Fibroblast of mammary gland (primary cell): ENCODE data around the gene AATK.

ENCODE experiments used
- DNase-seq: peaks from one replicate; pipeline ENCODE4 v3.0.0-alpha.2; 2010; ENCODE audit warnings: low read depth
- H3K4me3 ChIP-seq: 2 replicates; pipeline ENCODE4 v1.5.1; 2011; ENCODE audit warnings: low read depth, mild to moderate bottlenecking, low read length, moderate library complexity; ENCODE audit not compliant: control insufficient read depth
- TF ChIP-seq, protein P1 (sequence below): conservative IDR thresholded peaks from 2 replicates; pipeline ENCODE4 v1.5.1; 2011; ENCODE audit warnings: low read depth, low read length, inconsistent platforms; ENCODE audit not compliant: control insufficient read depth, insufficient read depth

AATK gene

GRCh38 chr17:81196505-81197408 lies 30.7 kb upstream of the AATK start:
- no peak overlapping the region for H3K4me3 ChIP-seq
- DNase-seq: no peak
- TF ChIP-seq, protein P1, sequence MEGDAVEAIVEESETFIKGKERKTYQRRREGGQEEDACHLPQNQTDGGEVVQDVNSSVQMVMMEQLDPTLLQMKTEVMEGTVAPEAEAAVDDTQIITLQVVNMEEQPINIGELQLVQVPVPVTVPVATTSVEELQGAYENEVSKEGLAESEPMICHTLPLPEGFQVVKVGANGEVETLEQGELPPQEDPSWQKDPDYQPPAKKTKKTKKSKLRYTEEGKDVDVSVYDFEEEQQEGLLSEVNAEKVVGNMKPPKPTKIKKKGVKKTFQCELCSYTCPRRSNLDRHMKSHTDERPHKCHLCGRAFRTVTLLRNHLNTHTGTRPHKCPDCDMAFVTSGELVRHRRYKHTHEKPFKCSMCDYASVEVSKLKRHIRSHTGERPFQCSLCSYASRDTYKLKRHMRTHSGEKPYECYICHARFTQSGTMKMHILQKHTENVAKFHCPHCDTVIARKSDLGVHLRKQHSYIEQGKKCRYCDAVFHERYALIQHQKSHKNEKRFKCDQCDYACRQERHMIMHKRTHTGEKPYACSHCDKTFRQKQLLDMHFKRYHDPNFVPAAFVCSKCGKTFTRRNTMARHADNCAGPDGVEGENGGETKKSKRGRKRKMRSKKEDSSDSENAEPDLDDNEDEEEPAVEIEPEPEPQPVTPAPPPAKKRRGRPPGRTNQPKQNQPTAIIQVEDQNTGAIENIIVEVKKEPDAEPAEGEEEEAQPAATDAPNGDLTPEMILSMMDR: no peak

GRCh38 chr17:81195941-81196495 lies 30.0 kb upstream of the AATK start:
- TF ChIP-seq, protein P1: no peak
- DNase-seq: no peak
- no peak overlapping the region for H3K4me3 ChIP-seq

DNA sequence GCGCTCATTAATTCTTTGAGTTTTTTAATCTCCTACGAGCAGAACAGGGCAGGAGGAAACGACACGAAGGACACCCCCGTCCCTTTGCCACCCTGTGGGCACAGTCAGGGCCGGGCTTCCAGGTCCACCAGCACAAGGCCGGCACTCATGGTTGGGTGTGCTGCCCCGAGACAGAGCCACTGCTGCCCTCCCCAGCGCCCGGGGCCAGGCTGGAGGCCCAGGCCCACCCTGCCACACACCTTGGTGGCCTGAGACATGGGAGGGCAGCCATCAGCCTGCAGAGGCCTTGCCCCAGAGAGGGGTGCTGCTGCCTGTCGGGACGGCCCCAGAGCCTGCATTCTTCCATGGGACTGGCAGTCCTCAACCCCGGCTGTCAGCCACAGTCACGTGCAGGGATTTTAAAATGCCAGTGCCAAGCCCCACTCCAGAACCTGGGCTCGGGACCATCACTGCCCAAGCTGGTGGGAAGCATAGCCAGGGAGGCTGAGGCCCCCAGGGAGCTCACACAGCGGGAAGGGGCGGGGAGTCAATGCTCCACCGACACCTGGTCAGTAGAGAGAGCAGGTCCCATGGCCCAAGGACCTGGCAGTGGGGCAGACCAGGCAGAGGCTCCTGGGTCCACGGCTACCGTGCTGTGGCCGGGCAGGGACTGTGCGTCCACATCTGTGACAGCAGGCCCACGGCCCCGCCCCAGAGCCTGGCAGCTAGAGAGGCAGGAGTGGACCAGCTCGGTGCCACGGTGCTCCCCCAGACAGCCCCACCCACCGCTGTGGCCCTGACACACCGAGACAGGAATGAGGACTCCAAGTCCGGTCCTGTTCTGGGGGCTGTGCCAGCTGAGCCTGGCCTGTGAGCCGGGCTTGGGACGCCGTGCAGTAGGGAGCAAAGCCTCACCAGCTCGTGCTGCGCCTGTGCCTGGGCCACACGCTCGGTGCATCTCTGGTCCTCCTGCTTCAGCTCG lies 29.2 kb upstream of the AATK start:
- TF ChIP-seq, protein P1: no peak
- no peak overlapping the region for H3K4me3 ChIP-seq
- no peak for DNase-seq

DNA sequence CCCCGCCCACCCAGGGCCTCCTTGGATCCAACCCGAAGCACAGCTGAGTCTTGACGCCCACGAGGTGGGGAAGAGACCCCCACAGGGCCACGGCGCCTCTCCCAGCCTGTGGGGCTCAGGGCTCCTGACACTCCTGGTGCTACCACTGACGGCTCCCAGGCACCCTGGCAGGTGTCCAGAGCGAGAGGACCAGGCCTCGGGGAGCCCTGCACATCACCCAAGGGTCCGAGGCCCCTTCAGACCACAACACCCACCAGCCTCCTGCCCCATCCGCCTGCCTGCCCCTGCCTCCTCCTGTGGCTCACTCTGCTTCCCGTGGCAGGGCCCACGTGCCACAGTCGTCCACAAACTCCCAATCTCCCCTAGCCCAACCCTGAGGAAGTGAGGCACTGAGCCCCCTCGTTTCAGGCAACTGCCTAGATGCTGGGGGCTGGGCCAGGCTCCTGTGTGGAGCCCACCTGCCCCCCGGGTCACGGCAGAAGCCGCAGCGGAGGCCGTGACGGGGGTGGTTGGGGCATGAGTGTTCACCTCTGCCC lies 28.3 kb upstream of the AATK start:
- DNase-seq: no peak
- H3K4me3 ChIP-seq: no peak overlapping the region
- TF ChIP-seq, protein P1: no peak

DNA sequence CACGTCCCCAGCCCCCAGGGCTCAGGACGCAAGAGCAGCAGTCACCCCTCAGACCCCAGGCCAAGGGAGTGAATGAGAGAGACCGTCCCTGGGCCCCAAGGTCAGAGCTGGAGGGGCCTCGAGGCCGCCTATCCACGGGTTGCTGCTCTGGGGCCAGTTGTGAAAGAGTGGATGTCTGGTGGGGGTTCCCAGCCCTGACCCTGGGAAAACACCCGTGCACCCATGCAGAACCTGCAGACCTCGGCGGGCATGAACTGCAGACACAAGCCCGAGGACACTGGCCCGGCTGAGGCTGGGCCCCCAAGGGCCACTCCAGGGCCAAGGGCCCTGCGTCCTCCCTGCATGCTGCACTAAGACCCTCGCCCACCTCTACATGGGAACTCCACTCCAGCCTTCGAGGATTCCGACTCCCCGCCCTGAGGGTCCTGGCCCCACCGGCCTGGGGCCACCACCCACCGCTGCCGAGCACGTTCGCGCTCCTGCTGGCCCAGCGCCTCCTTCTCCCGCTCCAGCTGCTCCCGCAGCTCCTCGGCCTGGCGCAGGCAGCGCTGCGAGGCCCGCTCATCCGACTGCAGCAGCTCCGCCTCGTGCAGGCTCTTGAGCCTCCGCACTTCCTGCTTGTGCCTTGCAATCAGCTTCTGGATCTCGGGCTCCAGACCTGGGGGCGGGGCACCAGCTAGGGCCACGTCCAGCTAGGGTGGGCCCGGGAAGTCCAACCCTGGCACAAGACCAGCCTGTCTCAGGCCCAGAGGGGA lies 27.6 kb upstream of the AATK start:
- TF ChIP-seq, protein P1: no peak
- DNase-seq: peak; percentile 28
- no peak overlapping the region for H3K4me3 ChIP-seq

GRCh38 chr17:81193051-81193410 lies 27.0 kb upstream of the AATK start:
- H3K4me3 ChIP-seq: no peak overlapping the region
- DNase-seq: no peak
- TF ChIP-seq, protein P1: no peak
